HG03575 (cell line): Measurements from ENCODE around the gene AP1AR.
"Not testable (repeated sequence)": the region's sequence is repeated elsewhere in the genome, so short reads cannot be mapped to it uniquely, and the experiment has no call there.

Experiments
- ATAC-seq: cut with Tn5 transposase; IDR thresholded peaks from one replicate; pipeline ENCODE4 v1.9.1; 2021; ENCODE audit not compliant: unreplicated experiment, insufficient number of reproducible peaks, low FRiP score; ENCODE audit errors: extremely low read depth

AP1AR gene

DNA sequence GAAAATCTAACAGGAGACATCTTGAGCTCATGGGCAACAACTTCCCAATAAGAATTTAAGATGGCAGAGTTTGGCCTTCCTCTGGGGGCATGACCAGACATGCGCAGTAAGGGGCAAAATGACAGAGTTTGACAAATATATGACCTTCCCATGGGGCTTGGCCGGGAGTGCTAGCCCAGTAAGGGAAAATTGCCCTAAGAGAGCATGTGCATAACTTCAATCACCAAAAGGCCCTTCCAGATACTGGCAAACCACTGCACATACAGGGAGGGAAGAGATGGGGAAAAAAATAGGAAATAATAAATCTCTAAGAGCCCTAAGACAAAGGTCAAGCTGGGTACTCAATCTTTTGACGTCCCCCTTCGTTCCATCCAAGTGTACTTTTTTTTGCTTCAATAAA, 40.7 kb downstream of the AP1AR start:
- ATAC-seq, result no peak

DNA sequence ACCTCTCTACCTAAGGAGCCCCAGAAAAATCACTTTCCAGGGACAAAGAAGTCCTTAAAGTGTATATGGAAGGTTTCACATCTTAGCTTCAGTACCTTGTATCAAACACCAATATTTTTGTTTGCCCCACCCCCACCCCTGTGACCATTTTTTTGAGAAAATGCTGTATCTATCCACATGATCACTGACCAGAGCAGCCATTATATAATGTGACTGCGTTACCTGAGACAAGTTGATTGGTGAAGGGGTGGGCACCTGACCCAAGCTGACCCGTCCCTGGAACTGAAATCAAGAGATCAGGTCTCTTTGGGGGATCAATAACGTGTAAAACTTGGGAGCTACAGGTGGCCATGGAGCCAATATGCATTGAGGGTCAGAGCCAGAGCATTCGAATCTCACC, 43.4 kb downstream of the AP1AR start:
- ATAC-seq, result no peak

DNA sequence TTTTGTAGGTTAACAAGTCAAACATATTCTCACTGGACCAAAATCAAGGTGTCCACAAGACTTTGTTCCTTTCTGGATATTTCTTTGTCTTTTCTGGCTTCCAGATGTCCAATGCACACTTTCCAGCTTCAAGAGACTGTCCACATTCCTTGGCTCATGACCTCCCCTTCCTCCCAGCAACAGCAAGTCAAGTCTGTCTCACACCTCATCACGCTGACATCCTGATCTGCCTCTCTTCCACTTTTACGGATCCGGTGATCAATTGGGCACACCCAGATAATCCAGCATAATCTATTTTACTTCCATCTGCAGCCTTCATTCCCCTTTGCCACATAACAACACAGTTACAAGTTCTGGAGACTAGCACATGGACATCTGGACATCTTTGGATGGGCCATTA, 44.5 kb downstream of the AP1AR start:
- no peak for ATAC-seq

DNA sequence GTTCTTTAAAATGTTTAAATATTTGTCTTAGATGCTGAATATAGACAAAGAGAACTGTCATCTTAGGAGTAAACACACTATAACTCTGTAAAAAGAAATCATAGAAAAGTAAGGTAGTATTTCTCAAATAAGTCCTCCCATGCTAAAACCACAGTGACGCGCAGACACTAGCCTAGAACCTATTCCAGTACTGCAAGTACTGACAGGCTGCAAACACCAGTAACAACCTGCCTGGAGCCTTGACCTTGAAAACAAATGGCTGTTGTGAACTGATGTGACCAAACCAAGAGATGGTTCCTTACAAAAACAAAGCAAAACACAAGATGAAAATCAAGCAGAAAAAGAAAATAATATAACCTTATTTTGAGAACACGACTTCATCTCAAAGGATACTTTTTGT, 45.6 kb downstream of the AP1AR start:
- ATAC-seq, result no peak

DNA sequence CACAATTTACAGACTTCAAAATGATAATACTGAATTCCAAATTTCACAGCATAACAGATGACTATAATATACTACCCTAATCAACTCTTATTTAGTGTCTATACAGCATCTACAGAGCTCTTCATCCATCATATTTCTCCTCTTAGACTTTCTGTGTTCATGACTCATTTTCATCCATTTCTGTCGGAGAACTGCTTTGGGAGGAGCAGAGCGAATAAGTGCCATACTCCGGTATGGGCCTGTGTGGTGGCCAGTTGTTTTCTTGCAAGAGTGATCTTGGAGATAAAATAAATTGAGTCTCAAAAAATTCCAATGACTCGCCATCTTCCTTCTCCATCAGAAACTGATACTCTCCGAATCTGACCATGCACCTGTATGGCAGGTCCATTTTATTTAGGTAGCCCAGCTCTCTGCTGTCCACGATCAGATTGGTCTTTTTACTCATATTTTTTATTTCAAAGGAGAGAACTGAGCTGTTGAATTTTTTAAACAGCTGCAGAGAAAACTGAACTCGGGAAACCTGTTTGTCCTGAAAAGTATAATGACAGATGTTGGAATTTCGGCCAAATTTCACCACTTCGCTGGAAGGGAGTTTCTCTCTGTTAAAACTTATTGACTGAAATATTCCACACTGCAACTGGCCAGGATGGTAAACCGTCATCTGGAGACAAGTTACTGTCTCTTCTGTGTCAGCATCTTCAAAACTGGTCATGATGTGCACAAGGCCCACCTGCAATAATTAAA, 46.3 kb downstream of the AP1AR start:
- no peak for ATAC-seq

DNA sequence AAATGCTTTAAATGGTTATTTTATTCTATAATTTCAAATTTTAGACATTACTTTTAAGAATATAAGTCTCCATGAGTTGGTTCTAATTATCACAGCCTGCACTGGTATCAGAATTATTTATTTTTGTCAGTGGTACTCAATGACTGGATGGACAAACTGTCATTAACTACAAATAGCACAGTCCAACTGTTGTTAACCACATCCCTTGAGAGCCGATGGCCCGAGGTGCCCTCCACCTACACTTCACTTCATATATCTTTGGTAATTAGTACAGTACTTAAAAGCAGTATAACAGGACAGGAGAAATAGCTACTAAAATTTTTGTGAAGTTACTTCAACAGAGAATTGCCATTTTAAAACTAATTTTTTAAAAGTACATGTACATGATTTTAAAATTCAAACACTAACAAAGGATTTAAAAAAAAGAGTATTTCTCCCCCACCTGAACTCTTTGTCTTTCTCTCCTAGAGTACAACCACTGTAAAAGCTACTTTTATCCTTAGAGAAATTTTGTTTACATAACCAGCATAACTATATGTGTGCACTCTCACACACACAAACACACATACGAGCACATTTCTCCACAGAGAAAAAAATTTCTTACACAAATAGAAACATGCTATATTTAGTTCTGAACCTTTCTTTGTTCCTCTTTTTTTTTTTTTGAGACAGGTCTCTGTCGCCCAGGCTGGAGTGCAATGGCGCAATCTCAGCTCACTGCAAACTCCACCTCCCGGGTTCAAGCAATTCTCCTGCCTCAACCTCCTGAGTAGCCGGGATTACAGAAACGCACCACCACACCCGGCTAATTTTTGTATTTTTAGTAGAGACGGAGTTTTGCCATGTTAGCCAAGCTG, 47.7 kb downstream of the AP1AR start:
- peak; percentile 58 for ATAC-seq

DNA sequence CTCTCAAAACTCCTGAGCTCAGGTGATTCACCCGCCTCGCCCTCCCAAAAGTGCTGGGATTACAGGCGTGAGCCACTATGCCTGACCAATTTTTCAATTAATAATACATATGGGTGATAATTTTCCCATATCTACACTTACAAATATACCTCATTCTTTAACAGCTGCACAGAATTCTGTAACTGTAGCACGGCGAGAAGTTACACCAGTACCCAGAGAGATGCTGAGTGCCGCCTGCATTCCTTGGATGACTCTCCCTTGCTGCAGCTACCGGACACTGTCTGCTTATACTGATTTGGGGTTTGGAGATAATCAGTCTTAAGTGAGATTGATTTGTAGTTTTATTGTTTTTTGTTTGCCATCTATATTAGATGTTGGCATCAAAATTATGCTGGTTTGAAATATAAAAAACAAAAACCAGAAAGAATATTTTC, 48.3 kb downstream of the AP1AR start:
- ATAC-seq, result no peak

DNA sequence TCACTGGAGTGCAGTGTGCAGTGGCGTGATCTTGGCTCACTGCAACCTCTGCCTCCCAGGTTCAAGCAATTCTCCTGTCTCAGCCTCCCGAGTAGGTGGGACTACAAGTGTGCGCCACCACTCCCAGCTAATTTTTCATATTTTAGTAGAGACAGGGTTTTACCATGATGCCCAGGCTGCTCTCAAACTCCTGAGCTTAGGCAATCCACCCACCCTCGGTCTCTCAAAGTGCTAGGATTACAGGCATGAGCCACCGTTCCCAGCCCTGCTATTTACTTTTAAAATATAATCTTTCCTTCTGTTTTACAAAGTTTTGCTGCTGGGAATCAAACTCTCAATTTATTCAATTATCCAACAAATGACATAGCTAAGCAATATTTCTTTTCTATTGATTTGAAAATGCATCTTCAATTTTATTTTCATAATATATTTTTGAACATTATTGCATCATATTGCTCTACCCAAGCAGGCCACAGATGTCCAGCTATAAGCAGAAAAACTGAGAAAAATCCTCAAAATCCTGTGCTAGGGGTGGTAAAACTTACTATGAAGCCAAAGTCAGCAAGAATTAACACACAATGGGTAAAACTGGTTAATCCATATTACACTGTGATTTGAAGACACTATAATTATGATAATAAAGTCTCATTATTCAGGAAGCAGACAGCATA, 48.9 kb downstream of the AP1AR start:
- no peak for ATAC-seq

DNA sequence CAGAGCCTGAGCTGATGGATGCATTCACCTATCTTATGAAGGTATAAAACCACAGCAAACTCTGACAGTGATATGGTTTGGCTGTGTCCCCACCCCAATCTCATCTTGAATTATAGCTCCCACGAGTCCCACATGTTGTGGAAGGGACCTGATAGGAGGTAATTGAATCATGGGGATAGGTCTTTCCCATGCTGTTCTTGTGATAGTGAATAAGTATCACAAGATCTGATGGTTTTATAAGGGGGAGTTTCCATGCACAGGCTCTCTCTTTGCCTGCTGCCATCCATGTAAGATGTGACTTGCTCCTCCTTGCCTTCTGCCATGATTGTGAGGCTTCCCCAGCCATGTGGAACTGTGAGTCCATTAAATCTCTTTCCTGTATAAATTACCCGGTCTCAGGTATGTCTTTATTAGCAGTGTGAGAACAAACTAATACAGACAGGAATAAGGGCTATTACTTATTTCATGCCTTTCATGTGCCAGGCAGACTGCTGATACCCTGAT, 50.4 kb downstream of the AP1AR start:
- ATAC-seq, result not testable (repeated sequence)

DNA sequence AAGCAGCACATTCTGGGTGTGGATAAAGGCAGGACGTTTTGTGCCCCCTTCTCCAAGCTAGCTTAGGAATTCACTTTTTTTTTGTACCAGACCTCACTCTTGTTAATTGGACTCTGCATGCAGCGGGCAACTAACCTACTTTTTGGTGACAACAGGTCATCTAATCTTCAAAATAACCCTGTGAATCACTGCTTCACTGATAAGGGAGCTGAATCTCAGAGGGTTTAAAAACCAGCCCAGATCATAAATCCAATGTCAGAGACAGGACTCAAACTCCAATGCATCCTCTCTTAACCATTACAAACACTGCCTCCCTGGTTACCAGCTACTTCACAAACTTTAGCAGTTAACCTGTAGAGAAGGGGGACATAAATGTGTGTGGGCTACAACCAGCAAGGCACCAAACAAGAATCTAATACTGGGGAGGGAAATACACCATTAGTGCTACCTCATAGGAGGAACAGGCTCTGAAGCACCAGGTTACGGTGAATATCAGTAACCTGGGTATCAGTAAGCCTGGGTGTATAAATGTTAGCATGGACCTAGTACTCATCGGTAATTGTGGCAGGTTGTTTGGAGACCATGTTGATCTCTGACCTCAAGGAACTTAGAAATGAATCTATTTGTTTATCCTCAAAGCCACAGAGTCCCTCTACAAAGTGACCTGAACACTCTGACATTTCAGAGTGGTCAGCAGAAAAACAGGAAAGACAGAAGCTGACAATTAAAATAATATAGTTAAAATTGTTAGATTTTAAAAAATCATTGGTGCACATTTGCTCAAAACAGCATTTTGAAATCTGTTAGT, 51.5 kb downstream of the AP1AR start:
- ATAC-seq, result no peak

DNA sequence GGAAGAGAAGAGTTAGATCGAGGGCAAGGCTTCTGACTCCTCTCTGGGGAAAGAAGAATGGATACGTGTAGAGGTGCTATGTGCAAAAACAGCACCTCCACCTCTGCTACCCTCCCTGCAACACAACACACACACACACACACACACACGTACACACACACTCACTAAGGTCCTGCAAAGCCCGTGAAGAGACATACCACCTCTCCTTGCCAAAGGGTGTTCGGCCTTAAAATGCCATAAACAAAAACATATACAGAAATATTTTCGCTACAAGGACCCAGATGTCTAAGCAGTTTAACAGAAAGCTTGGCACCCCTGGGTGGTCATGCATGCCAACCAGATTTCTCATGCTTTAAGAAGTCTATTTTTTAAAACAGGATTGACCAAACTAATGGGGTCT, 52.6 kb downstream of the AP1AR start:
- ATAC-seq, result no peak

DNA sequence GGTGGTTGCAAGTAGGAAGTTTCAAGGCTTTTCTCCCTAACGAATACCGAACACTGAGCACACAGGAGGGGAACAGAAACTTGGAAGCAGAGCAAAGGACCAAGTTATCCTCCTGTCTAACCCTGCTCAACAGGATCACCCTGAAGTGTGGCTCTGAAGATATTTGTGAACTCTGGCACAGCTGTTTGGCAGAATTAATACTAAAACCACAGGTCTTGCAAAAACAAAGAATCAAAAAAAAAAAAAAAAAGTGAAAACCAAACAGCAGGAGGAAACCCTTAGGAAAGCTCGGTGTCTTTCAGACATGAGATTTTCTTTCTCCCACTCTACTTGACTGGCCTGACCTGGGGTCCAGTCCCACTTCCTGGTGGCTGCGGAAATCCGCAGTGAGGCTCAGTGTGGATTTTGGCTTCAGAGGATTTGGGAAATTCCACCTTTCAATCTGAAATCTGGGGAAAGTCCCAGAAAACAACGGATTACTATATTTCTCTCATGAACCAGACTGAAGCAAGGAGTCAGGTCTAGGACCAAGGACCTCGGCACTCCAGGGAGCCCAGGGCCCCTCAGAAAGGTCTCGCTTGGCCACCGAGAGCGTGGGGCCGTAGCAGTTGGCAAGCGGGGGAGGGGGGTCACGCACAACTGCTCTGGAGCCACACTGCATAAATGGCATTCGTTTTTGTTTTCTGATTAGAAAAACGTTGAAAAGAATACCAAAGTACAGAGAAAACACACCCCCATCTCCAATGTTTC, 53.2 kb downstream of the AP1AR start:
- no peak for ATAC-seq

DNA sequence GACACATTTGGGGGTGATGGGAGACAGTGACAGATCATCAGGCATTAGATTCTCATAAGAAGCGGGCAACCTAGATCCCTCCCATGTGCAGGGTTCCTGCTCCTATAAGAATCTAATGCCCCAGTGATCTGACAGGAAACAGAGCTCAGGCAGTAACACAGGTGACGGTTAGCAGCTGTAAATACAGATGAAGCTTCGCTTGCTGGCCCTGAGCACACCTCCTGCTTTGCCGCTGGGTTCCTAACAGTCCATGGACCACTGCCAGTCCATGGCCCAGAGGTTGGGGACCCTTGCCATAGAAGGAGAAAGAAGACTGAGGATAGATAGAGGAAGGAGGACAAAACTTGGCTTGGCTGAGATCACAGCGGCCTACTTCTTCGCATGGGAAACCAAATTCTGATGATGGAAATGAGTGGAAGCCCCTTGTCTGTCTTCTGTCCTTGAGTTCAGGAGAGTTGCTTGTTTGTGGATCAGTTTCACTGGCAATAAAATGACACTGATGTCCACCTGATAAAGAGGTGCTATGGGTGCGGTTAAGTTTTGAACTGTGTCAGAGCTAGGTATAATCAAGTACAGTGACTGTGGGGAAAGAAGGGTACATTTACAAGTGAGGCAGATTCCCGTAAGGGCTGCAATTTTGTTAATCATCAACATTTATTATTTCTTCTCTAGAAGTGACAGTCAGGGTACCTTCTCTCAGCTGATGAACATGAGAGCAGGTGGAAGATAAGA, 55.8 kb downstream of the AP1AR start:
- ATAC-seq, result no peak

DNA sequence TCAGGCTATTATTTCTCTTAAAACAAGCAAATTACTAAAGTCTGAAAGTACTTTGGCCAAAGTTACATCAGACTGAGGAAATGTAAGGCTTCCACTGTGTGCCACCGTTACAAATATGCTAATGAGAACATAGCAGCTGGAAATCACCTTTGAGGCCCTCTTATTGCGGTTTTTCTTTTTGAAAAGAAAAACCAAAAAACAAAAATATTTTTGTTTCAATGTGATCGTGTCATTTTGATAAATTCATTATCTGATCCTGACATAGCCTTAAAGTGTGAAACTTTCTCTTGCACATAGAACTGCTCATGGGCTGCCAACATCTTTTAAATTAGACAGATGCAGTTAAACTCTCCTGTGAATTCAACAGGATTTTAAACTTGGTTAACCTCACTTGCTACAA, 56.9 kb downstream of the AP1AR start:
- ATAC-seq, result peak; percentile 31

DNA sequence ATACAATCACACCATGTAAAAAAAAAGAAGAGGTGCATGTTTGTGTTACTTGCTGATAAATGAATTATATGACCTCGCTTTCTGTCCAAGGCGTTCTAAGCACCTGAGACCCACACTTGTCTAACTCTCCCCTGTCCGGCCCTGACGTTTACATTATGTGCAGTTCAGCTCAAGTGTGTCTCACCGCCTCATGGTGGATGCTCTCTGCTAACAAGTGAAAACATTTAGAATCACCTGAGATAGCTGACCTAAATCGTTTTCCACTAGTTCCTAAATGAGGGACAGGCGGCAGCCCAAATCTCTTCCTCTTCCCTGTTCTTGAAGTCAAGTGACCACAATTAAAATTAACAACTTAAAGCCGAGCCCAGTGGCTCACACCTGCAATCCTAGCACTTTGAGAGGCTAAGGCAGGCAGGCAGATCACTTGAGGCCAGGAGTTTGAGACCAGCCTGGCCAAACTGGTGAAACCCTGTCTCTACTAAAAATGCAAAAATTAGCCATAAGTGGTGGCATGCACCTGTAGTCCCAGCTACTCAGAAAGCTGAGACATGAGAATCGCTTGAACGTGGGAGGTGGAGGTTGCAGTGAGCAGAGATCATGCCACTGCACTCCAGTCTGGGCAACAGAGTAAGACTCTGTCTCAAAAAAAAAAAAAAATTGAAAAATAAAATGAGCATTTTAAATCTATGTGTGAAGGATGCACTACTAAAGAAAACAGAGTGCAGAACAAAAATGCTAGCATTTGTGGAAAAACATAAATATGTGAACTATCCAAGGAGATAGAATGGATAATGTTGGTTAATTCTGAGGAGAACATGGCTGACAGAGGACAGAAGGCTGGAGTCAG, 58.0 kb downstream of the AP1AR start:
- no peak for ATAC-seq

DNA sequence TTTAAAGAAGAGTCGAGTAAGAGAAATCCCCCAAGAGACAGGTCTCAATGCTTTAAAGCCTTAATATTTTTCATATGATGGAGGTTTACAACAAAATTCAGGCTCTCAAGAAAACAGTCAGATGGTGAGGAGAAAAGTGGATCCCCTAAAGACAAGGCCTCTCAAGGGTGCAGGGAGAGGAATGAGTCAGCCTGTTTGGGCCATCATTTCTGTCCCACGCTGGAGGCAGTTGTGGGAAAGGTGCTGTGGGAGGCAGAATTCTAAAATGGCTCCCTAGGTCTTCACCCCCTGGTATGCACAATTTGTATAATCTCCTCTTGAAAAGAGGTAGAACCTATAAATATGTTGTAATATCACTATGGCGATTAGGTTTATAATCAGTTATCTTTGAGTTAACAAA, 58.8 kb downstream of the AP1AR start:
- ATAC-seq, result no peak
